CD1c-positive myeloid dendritic cell (primary cell): ENCODE data around the gene NDC80.
A peak's percentile ranks its signal among the peaks of the same experiment; 100 is the strongest.
"Not testable (repeated sequence)": the region's sequence is repeated elsewhere in the genome, so short reads cannot be mapped to it uniquely, and the experiment has no call there.

Source experiments
- DNase-seq: peaks from one replicate; pipeline ENCODE4 v3.0.0-alpha.2; 2016; ENCODE audit errors: extremely low spot score

The NDC80 gene

GRCh38 chr18:2627821-2628276, 56.5 kb downstream of the NDC80 start:
- DNase-seq = peak; percentile 62

- DNase-seq = no peak
These were observed 57.6 kb downstream of the NDC80 start for GRCh38 chr18:2629003-2629402.

DNA sequence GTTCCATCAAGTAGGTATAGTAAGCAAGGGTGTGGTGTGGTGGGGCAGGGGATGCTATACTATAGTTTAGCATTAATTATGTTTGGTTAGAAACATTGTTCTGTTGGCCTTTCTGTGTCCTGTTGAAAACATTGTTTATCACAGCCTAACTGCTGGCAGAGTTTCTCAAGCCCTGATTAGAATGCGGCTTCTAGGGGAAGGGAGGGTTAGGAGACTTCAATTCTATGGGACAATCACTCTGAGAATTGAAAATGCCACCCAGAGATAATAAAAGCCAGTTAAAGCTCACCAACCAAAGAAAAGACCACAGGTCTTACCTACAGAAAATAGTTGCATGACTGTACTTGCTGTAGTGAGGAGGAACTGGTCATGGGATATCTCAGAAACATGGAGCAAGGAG, 64.2 kb downstream of the NDC80 start:
- DNase-seq = no peak

DNA sequence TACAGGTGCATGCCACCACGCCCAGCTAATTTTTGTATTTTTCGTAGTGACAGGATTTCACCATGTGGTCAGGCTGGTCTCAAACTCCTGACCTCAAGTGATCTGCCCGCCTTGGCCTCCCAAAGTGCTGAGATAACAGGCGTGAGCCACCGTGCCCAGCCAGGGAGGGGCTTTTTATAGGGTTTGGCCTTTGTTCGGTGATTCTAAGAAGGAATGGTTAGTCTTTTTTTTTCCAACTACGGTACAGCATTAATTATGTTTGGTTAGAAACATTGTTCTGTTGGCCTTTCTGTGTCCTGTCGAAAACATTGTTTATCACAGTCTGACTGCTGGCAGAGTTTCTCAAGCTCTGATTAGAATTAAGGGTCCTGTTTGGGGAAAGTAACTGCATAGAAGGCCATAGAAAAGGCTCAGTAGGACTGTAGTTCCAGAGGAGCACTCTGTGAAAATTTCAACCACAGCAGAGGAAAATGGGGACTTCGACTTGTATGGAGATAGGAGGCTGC, 64.8 kb downstream of the NDC80 start:
- DNase-seq = no peak

DNA sequence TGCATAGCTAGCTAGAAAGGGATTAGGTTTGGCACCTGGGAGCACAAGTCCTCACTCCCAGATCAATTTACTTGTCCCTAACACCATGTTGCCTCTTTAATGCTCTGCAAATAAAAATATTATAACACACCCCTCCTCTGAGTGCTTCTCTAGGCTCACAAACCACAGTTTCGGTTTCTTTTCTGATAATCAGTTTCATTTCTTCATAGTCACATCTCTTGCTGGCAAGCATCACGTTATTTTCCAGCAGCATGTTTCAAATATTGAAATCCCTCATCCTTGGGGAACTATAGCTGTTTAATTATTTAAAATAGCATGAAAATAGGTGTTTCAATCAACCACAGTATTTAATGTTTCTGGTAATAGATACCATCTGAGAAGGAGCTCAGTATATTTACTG, 70.3 kb downstream of the NDC80 start:
- DNase-seq = peak; percentile 82

GRCh38 chr18:2642771-2643170, 71.4 kb downstream of the NDC80 start:
- no peak for DNase-seq

DNA sequence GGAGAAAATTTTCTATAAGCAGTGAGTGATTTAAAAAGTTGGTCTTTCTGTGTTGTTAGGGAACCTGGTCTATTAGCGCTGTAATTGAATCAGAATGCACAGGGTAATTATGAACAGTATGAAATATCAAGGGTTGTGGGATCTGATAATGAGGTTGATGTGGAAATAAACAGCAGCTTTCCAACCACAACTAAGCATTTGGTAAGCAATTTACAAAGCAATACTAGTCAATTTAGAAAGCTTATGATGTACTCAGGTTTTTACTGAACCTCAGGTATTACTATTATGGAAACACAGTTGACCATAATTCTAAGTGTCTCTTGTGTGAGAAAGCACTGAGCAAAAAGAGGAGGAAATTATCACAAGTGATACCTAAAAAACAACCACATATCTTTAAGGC, 73.2 kb downstream of the NDC80 start:
- no peak for DNase-seq

- DNase-seq = no peak
These were observed 80.6 kb downstream of the NDC80 start for GRCh38 chr18:2651981-2652380.

- peak; percentile 58 for DNase-seq
These were observed 82.1 kb downstream of the NDC80 start for GRCh38 chr18:2653467-2653866.

- DNase-seq = peak; percentile 12
These were observed 83.0 kb downstream of the NDC80 start for GRCh38 chr18:2654169-2654927.

GRCh38 chr18:2654928-2655177, 83.5 kb downstream of the NDC80 start:
- DNase-seq = peak; percentile 68

GRCh38 chr18:2655178-2655953, 84.0 kb downstream of the NDC80 start, which contains the start of gene SMCHD1:
Gene SMCHD1 (plus strand): TSS chr18:2655726. CDS start chr18:2656076, 350 bp downstream.
- DNase-seq = peak; percentile 95

GRCh38 chr18:2655954-2656236, 84.5 kb downstream of the NDC80 start:
- DNase-seq = no peak

DNA sequence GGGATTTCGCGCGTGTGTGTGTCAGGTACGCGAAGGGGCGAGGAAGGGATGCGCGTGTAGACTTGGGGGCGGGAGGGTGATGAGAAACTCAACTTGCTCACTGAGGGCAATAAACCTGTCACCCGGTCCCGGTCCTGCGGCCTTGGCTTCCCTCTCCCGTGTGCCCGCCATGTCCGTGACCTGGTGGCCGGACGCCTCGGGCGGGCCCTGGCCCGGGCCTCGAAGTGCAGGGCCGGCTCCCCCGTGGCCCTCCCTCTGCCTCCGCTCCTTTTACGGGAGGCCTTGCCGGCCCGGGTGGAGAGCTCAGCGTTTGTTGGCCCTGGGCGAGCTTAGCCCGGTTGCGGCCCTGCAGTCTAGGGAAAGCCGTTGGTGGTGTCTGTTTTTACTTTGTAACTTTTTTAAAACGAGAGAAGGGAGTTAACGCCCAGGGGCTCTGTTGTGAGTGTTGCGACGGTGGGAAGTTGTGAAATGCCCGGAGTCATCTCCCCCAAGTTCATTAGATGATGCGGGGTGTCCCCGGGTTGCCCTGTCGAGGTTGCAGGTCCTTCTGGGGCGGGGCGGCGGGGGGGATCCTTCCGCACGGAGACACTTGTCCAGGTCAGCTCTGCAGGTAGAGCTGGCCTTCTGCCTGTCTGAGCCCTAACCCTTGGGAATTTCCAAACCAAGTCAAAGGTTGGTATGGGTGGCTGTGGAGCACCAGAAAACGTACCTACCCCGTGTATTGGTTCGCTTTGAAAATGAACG, 85.1 kb downstream of the NDC80 start:
- DNase-seq = peak; percentile 56

- DNase-seq = no peak
These were observed 85.7 kb downstream of the NDC80 start for GRCh38 chr18:2656981-2657512.

DNA sequence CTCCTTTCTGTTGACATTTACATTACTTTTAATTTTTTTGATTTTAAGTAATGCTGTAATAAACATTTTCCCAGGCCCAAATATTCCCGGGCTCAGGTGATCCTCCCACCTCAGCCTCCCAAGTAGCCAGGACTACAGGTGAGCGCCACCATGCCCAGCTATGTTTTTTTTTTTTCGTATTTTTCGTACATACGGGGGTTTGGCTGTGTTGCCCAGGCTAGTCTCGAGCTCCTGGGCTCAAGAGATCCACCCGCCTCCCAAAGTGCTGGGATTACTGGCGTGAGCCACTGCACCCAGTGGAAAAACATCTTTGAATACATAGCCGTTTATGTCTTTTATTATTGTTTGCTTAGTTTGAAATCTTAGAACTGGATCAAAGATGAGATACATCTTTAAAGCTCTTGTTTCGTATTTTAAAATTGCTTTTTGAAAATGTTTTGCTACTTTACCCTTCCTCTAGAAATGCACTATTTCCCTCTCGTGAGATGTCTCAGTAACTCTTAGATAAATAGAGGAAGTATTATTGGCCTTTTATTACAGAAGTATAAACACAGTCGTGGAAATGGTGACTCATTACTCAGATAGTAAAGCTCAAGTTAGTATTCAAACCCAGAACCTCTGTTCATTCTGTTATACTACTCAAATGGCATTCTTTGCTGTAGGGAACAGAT, 86.6 kb downstream of the NDC80 start:
- peak; percentile 89 for DNase-seq

GRCh38 chr18:2660849-2661248, 89.5 kb downstream of the NDC80 start:
- DNase-seq = not testable (repeated sequence)

GRCh38 chr18:2662288-2662687, 90.9 kb downstream of the NDC80 start:
- DNase-seq = not testable (repeated sequence)

- DNase-seq = no peak
These were observed 91.6 kb downstream of the NDC80 start for GRCh38 chr18:2662990-2663389.
